MCF 10A (cell line): ENCODE measurements around the gene PDE1C. TPM values are rescaled to one million over a fixed set of nuclear protein-coding genes. Genes with fewer than 3 reads are reported as not detected.
A peak's percentile ranks its signal among the peaks of the same experiment; 100 is the strongest.

ENCODE experiments used
- BruUV-seq: library from RNA; stranded (reverse); fragments of 400-500 nt; replicated peaks from 2 replicates; lab custom pipeline; 2021; lab: Mats Ljungman, UMichigan
- CTCF ChIA-PET: fragments of 300-600 bp; sonication (Branson Sonifier 250); formaldehyde crosslinking; extraction: SDS; loops from one replicate; lab custom pipeline; 2021; ENCODE audit warnings: antibody characterized with exemption, inconsistent platforms; lab: Yijun Ruan, JAX
- POLR2A ChIA-PET: fragments of 300-600, 350-650 bp; sonication (Branson Sonifier 250); formaldehyde crosslinking; extraction: SDS; loops from one replicate; lab custom pipeline; 2020; ENCODE audit warnings: antibody characterized with exemption, inconsistent platforms; lab: Yijun Ruan, JAX
- DNase-seq: peaks from one replicate; pipeline ENCODE4 v3.0.0-alpha.2; 2018; ENCODE audit not compliant: unreplicated experiment
- H3K27ac Mint-ChIP-seq: one replicate; pipeline ENCODE4 v1.8.0; 2022; ENCODE audit warnings: mild to moderate bottlenecking, low read depth, mixed read lengths; ENCODE audit not compliant: unreplicated experiment
- H3K27me3 Mint-ChIP-seq: one replicate; pipeline ENCODE4 v1.8.0; 2022; ENCODE audit warnings: mixed read lengths; ENCODE audit not compliant: insufficient read depth, unreplicated experiment
- H3K36me3 Mint-ChIP-seq: one replicate; pipeline ENCODE4 v1.8.0; 2022; ENCODE audit warnings: mild to moderate bottlenecking, moderate library complexity, mixed read lengths; ENCODE audit not compliant: insufficient read depth, unreplicated experiment
- H3K4me1 Mint-ChIP-seq: one replicate; pipeline ENCODE4 v1.8.0; 2022; ENCODE audit warnings: mixed read lengths; ENCODE audit not compliant: insufficient read depth, unreplicated experiment
- H3K4me3 Mint-ChIP-seq: one replicate; pipeline ENCODE4 v1.8.0; 2022; ENCODE audit warnings: mild to moderate bottlenecking, moderate library complexity, mixed read lengths; ENCODE audit not compliant: unreplicated experiment
- H3K9me3 Mint-ChIP-seq: one replicate; pipeline ENCODE4 v1.8.0; 2022; ENCODE audit warnings: mixed read lengths; ENCODE audit not compliant: unreplicated experiment
- CTCF ChIP-seq: fragments of 200-600 bp; IDR thresholded peaks from one replicate; pipeline ENCODE4 v1.8.0; 2022; ENCODE audit warnings: antibody characterized with exemption, mild to moderate bottlenecking; ENCODE audit not compliant: unreplicated experiment
- intact Hi-C: fragments of 100-400 bp; cut with micrococcal nuclease; formaldehyde crosslinking; loops from 2 replicates; pipeline ENCODE4 v1.14.1; 2022
- total RNA-seq: library from RNA; stranded (reverse); gene quantifications from 2 replicates; pipeline ENCODE4 v1.2.3, GENCODE V29; 2022

Gene PDE1C
- total RNA-seq, 1 experiment from 2014 or later: 0.14 TPM

GRCh38 chr7:31796375-31796774 is 273.8 kb downstream of the PDE1C start:
- DNase-seq: peak; percentile 1
- intact Hi-C loops: no loop called here
- no peaks in the 10 kb centered on the region for H3K27me3 Mint-ChIP-seq

GRCh38 chr7:31794851-31795344 is 275.3 kb downstream of the PDE1C start:
- H3K27ac Mint-ChIP-seq: no peak overlapping the region
- H3K36me3 Mint-ChIP-seq: no peaks in the 10 kb centered on the region
- ChIA-PET CTCF (interaction anchor here (0.6 to 1.5 kb wide), 3 partner anchors 12 to 61 kb away, joined by 3 to 8 read pairs (median 3); no protein-coding TSS in a partner anchor), POLR2A (no interaction called here)
- intact Hi-C loops: no loop called here
- DNase-seq: no peak
- no TSS peak for BruUV-seq
- no peaks in the 10 kb centered on the region for H3K9me3 Mint-ChIP-seq
- H3K4me1 Mint-ChIP-seq: no peaks in the 10 kb centered on the region
- TF ChIP-seq CTCF: no peak
- no peaks in the 10 kb centered on the region for H3K27me3 Mint-ChIP-seq
- H3K4me3 Mint-ChIP-seq: no peak overlapping the region

More at GRCh38 chr7:31796375-31796774, 273.8 kb downstream of the PDE1C start:
- no TSS peak for BruUV-seq
- no peaks in the 10 kb centered on the region for H3K36me3 Mint-ChIP-seq
- no peak overlapping the region for H3K4me3 Mint-ChIP-seq
- no peaks in the 10 kb centered on the region for H3K9me3 Mint-ChIP-seq
- POLR2A ChIA-PET: no interaction called here
- CTCF ChIA-PET: interaction anchor here (1.5 kb wide), 1 partner anchor 13 kb away, joined by 8 read pairs; no protein-coding TSS in a partner anchor
- TF ChIP-seq CTCF: no peak
- no peaks in the 10 kb centered on the region for H3K4me1 Mint-ChIP-seq
- H3K27ac Mint-ChIP-seq: no peak overlapping the region

GRCh38 chr7:31791881-31792280 is 278.3 kb downstream of the PDE1C start:
- no TSS peak for BruUV-seq
- intact Hi-C loops: no loop called here
- H3K4me3 Mint-ChIP-seq: no peak overlapping the region
- H3K36me3 Mint-ChIP-seq: no peaks in the 10 kb centered on the region
- no peaks in the 10 kb centered on the region for H3K27me3 Mint-ChIP-seq
- H3K27ac Mint-ChIP-seq: no peak overlapping the region
- DNase-seq: peak; percentile 22
- no peaks in the 10 kb centered on the region for H3K9me3 Mint-ChIP-seq
- TF ChIP-seq CTCF: no peak
- CTCF ChIA-PET: interaction anchor here (1.6 kb wide), 1 partner anchor 9 kb away, joined by 3 read pairs; no protein-coding TSS in a partner anchor
- POLR2A ChIA-PET: no interaction called here
- H3K4me1 Mint-ChIP-seq: no peaks in the 10 kb centered on the region

- DNase-seq: no peak
- no TSS peak for BruUV-seq
- Mint-ChIP-seq H3K9me3 (no peaks in the 10 kb centered on the region), H3K4me3 (no peak overlapping the region), H3K27ac (no peak overlapping the region), H3K4me1 (no peaks in the 10 kb centered on the region), H3K27me3 (no peaks in the 10 kb centered on the region), H3K36me3 (no peaks in the 10 kb centered on the region)
- CTCF ChIA-PET: interaction anchor here (0.6 kb wide), 1 partner anchor 398 kb away, joined by 3 read pairs; no protein-coding TSS in a partner anchor
- intact Hi-C loops: no loop called here
- TF ChIP-seq CTCF: no peak
- POLR2A ChIA-PET: no interaction called here
Measured at GRCh38 chr7:31788883-31789680, 281.1 kb downstream of the PDE1C start.
